GM19397 (cell line): Measurements from ENCODE around the gene EMD.
"Not testable (repeated sequence)": the region's sequence is repeated elsewhere in the genome, so short reads cannot be mapped to it uniquely, and the experiment has no call there.

Experiments
- ATAC-seq: cut with Tn5 transposase; IDR thresholded peaks from one replicate; pipeline ENCODE4 v1.9.1; 2021; ENCODE audit warnings: mild to moderate bottlenecking, moderate library complexity; ENCODE audit not compliant: unreplicated experiment

EMD gene

GRCh38 chrX:154389812-154390747 lies 11.0 kb downstream of the EMD start:
- ATAC-seq: peak; percentile 72

GRCh38 chrX:154396363-154396762 lies 17.3 kb downstream of the EMD start:
- not testable (repeated sequence) for ATAC-seq

GRCh38 chrX:154396973-154397887 lies 18.1 kb downstream of the EMD start:
- peak; percentile 64 for ATAC-seq

- peak; percentile 75 for ATAC-seq
Observed at GRCh38 chrX:154397888-154398667, 19.0 kb downstream of the EMD start, which contains the start of gene RPL10. Gene RPL10, plus strand, starts transcription at chrX:154398377. Its CDS starts 143 bp downstream, at chrX:154398520.

GRCh38 chrX:154398668-154399526 lies 19.8 kb downstream of the EMD start:
- ATAC-seq: peak; percentile 27

GRCh38 chrX:154399527-154400368 lies 20.7 kb downstream of the EMD start:
- ATAC-seq: no peak

GRCh38 chrX:154400369-154400817 lies 21.3 kb downstream of the EMD start:
- ATAC-seq: not testable (repeated sequence)

GRCh38 chrX:154401045-154401799 lies 22.1 kb downstream of the EMD start:
- ATAC-seq: no peak

- no peak for ATAC-seq
Observed at GRCh38 chrX:154401918-154402621, 23.0 kb downstream of the EMD start.

- ATAC-seq: no peak
Observed at GRCh38 chrX:154402622-154403127, 23.6 kb downstream of the EMD start.

GRCh38 chrX:154403192-154403591 lies 24.1 kb downstream of the EMD start:
- no peak for ATAC-seq

- ATAC-seq: no peak
Observed at GRCh38 chrX:154403858-154404257, 24.8 kb downstream of the EMD start.

GRCh38 chrX:154404625-154405192 lies 25.6 kb downstream of the EMD start:
- ATAC-seq: no peak

- ATAC-seq: no peak
Observed at GRCh38 chrX:154408659-154409221, 29.6 kb downstream of the EMD start.

GRCh38 chrX:154409222-154409871 lies 30.3 kb downstream of the EMD start, which contains the start of gene DNASE1L1:
Gene DNASE1L1, minus strand, starts transcription at chrX:154409254. Its CDS starts 3,686 bp downstream, at chrX:154405568.
- no peak for ATAC-seq

GRCh38 chrX:154411981-154412340 lies 32.9 kb downstream of the EMD start:
- ATAC-seq: no peak
